Erythroblast (primary cell): ENCODE results near the gene TP53TG3C.
"Not testable (repeated sequence)": the region's sequence is repeated elsewhere in the genome, so short reads cannot be mapped to it uniquely, and the experiment has no call there.

Experiments used
- GATA1 ChIP-seq: IDR thresholded peaks from 2 replicates; pipeline ENCODE4 v1.6.1; 2011; ENCODE audit warnings: low read depth, mild to moderate bottlenecking, control low read depth, low read length, moderate library complexity
- POLR2A ChIP-seq: IDR thresholded peaks from 2 replicates; pipeline ENCODE4 v1.6.1; 2011; ENCODE audit warnings: mild to moderate bottlenecking, low read length

GRCh38 chr16:33193926-33194325 lies at the start of gene TP53TG3C:
- TF ChIP-seq POLR2A, GATA1: not testable (repeated sequence)
